Activated CD4-positive, alpha-beta T cell treated with anti-CD3 and anti-CD28 coated beads for 48 hours (primary cell): ENCODE measurements around the gene C1orf159.
"Not testable (repeated sequence)": the region's sequence is repeated elsewhere in the genome, so short reads cannot be mapped to it uniquely, and the experiment has no call there.

ENCODE experiments used
- DNase-seq: peaks from one replicate; pipeline ENCODE4 v3.0.0-alpha.2; 2020

C1orf159 gene

DNA sequence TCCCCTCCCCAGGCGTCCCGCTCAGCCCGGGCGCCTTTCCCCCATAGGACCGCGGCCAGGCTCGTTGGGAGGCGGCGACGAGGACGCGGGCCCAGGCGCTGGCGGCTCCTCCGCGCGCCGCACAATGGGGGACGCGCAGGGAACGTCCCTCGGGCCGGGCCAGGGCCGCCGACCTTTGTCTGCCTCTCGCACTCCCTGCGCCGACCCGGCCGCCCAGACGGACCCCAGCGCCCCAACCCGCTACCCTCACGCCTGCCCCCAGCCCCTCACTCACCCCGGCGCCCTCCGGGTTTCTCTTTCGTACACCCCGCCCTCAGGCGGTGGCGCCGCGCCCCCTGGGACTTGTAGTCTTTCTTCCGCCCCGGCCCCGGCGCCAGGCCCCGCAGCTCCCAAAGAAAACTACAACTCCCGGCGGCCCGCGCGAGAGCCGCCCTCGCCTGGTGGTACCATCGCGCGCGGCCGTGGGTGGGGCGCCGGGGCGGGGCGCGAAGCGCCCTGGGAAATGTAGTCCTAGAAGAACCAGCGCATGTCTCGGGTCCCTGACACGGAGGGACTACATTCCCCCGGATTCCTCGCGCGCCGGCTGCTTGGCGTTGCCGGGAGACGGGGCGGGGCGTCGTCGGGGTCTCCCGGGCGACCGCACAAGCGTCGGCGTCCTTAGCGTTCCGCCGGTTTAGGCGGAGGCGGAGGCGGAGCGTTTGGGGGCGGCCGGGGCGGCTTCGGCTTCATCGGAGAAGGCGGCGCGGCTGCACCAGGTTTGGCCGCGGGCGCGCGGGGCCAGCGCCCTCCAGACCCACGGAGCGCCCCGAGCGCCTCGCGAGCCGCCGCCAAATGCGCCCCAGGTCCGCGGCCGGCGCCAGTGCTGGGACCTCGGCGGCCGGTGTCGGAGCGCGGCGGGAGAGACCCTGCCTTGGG, at the start of gene C1orf159:
TSS of gene C1orf159 (minus strand) at position 304 of the 915 bp plus-strand sequence. CDS start 24,546 bp downstream, outside the sequence.
- peak; percentile 99 for DNase-seq

- no peak for DNase-seq
These were observed 49.6 kb upstream of the C1orf159 start for GRCh38 chr1:1165485-1165884.

GRCh38 chr1:1164701-1165451, 49.0 kb upstream of the C1orf159 start:
- no peak for DNase-seq

DNA sequence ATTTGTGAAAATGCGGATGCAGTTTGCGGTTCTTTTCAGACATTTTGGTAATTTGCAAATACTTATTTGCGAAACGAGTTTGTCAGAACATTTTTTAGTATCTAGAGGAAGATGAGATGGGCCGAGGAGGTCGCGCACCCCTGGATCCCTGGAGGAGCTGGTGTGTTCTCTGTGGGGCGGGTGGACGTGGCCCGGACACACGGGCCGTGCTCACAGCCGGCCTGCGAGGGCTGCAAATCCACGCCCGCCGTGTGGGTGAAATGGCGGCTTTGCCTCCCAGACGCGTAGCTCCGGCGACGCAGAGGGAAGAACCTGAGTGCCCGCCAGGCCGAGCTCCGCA, 48.4 kb upstream of the C1orf159 start:
- DNase-seq = no peak

GRCh38 chr1:1163538-1164070, 47.7 kb upstream of the C1orf159 start:
- DNase-seq = no peak

GRCh38 chr1:1162597-1163537, 47.0 kb upstream of the C1orf159 start:
- no peak for DNase-seq

DNA sequence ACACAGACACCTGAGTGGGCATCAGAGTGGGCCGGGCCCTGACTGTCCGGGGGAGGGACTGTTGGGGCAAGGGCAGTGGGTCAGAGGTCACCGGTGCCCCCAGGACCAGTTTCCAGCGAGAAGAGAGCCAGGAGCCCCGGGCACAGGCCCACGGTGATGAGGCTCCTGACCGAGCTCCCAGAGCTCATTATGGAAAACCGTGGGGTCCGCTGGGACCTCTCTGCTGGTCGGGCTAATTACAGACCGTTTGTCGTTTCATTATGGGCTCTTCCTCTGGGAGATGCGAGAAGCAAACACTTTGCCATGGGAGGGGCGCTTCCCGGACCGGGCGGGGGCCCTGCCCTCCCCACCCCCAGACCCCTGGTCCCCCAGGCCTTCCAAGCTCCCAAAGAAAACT, 45.8 kb upstream of the C1orf159 start:
- DNase-seq = no peak

DNA sequence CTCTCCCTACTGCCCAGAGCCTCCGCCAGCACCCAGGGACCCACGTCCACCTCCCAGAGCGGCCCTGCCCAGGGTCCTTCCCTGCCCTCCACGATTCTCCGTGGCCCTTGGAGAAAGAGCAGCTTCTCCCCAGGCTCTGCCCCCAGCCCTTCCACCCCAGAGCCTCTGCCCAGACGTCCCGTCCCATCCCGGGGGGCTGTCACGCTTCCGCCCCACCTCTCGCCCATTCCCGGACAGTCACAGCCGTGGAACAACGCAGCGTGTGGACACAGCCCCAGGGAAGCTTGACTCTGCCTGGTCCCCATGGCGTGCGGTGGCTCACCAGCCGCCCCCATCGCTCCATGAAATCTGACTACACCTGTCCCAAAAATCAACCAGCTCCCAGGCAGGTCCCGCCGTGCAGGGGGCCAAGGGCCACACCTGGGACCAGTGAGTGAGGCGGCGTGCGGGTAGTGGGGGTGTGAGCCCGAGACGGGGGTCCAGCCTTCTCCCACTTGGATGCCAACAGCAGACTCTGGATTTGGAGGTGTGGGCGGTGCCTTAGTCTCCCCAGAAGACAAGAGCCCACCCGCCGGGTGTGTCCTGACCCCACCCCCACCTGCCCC, 45.3 kb upstream of the C1orf159 start:
- DNase-seq = no peak

DNA sequence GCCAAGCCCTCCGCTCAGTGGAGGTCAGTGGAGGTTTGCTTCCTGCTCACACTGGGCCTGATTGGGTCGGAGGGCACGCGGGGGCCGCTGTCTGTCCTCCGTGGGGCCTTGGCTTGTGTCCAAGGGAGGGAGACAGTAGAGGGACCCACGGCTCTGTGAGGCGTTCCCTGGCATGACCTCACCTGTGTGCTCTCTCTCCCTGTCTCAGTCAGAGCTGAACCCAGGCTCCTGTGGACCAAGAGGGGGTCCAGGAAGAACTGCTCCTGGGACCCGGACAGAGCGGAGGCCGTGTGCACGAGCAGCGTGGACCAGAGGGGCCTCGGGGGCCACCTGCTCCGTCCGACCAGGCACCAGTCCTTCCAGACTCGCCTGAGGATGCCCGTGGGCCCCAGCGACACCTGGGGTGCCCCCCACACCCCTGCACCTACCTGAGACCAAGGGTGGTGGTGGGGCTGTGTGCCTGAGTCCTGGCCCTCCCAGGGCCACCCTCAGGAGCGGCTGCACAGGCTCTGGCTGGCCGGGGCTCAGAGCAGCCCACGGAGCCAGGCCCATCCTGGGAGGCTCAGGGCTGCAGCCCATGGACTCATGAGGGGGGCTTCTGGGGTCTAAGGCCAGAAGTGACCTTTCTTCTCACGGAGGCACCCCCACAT, 44.5 kb upstream of the C1orf159 start:
- no peak for DNase-seq

GRCh38 chr1:1157914-1158710, 42.2 kb upstream of the C1orf159 start:
- peak; percentile 31 for DNase-seq

DNA sequence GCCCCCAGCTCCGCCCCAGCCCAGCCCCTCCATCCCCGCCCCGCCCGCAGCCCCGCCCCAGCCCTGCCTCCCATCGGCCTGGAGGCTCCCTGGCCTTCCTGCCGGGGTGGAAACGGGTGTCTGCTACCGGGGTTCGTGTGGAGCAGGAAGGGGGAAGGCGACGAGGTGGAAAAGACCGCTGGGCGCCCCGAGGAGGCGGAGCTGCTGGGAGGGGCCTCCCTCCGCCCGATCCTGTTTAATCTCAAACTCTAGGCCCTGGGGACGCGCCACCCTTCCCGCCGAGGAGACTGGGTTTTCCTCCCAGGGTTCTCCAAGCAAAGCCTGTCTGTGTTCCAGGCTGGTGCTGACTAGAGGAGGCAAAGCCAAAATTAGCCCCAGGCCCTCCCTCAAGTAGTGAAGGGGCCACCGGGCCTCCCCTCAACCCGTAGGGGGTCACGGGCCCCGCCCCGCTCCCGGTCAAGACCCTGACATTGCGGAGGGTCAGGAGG, 41.6 kb upstream of the C1orf159 start:
- peak; percentile 76 for DNase-seq

DNA sequence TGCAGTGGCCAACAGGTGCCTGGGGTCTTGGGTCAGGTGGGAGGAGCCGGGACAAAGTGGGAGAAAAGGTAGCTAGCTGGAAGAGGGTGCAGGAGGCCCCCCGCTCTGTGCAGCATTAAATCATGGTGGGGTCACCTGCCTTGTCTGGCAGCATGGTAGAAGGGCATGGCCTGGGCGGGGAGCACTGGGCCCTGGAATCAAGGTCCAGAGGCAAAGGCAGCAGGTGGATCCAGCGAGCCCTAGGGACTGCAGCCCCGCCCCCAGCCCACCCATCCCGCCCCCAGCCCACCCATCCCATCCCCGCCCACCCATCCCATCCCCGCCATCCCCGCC, 41.1 kb upstream of the C1orf159 start:
- DNase-seq = no peak

DNA sequence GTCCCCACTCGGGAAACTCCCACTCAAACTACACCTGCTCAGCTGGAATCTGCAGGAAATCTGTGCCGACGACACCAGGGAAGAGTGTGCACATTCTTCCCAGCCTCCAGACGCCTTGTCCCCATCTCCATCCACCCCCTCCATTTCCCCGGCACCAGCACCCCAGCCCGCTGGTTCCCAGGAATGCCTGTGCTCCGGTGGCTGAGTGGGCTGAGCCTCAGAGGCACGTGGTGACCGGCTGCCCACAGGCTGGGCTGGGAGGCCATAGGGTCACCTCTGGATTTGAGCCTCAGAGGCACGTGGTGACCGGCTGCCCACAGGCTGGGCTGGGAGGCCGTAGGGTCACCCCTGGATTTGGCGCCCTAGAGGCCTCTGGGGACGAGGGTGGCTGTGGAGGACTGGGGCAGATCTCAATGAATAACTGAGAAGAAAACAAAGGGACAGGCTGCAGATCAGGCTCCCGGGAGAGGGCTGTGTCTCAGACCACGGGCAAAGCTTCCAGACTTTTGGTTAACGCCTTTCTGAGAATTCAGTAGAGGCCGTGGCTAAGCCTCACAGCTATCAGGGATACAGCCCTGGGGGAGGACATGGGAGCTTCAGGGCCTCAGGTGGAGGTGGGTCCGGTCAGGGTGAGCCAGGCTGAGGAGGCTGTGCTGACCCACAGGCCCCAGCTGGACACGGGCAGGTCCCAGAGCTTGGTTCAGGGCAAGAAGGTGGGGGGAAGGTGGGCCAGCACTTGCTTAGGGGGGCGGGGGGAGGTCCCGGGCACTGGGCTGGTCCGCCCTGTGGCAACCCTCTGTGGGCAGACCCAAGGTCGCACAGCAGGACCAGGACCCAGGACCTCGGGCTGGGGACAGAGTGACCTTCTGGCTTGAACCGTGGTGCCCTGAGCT, 40.5 kb upstream of the C1orf159 start:
- DNase-seq = no peak

- no peak for DNase-seq
These were observed 39.4 kb upstream of the C1orf159 start for GRCh38 chr1:1155258-1155657.

DNA sequence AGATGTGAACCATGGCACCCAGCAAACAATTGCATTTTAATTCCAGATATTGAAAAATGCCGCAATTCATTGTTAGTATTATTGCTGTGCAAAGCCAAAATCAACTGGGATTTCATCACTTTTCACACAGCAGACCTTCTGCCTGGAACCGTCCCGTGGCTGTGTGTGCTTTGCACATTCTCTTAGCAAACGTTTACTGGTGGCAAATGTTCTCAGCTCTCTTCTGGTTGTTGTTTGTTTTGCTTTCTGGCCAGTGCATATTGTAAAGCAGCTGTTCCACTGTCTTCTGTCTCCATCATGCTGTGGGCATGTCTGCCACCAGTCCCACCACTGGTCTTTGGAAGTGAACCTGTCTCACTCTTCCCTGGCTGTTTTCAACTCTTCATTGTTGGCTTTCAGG, 38.0 kb upstream of the C1orf159 start:
- DNase-seq = no peak

GRCh38 chr1:1153215-1153614, 37.3 kb upstream of the C1orf159 start:
- DNase-seq = not testable (repeated sequence)

GRCh38 chr1:1152431-1152830, 36.5 kb upstream of the C1orf159 start:
- not testable (repeated sequence) for DNase-seq

GRCh38 chr1:1151306-1151705, 35.4 kb upstream of the C1orf159 start:
- DNase-seq = no peak

DNA sequence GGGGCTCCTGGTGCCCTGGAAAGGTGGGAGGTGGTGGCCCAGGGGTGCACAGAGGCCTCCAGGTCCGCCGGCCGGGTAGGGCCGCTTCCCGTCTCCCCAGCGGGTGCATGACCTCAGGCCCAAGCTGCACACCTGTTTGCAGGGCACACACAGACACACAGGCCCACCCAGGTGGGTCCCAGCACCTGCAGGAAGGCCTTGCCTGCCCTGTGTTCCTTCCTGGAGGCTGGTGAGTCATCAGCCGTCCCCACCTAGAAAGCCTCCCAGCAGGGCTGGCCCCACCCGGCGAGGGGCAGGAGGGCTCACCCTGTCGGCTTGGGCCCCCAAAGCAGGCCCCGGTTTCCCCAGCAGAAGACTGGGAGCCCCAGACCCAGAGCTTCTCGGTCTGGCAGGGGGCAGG, 34.2 kb upstream of the C1orf159 start:
- no peak for DNase-seq

GRCh38 chr1:1149416-1149815, 33.5 kb upstream of the C1orf159 start:
- DNase-seq = no peak
